Lung (tissue), 12 donors: Measurements from ENCODE around the gene ZSCAN20. TPM values are rescaled to one million over a fixed set of nuclear protein-coding genes. Genes with fewer than 3 reads are reported as not detected.

Experiments
- ATAC-seq: fragments of 200-7000 bp; cut with Tn5 transposase; one replicate; pipeline ENCODE4 v1.9.1; 2020; ENCODE audit warnings: moderate number of reproducible peaks; ENCODE audit not compliant: insufficient read depth, low FRiP score
- DNase-seq, 3 donors: peaks; one replicate each; pipeline ENCODE4 v3.0.0-alpha.2; 2013 to 2017
- H3K27ac ChIP-seq, 2 donors: one replicate each; pipeline ENCODE4 v1.5.1; 2013; ENCODE audit warnings: mild to moderate bottlenecking in 2 of 2, moderate library complexity in 2 of 2, control low read depth in 1 of 2, inconsistent platforms in 1 of 2, low read depth in 1 of 2, low read length in 1 of 2
- H3K27me3 ChIP-seq, 3 donors: one replicate each; pipeline ENCODE4 v1.5.1; 2013; ENCODE audit warnings: low read length in 2 of 3; ENCODE audit not compliant: control insufficient read depth in 3 of 3, insufficient read depth in 3 of 3
- H3K36me3 ChIP-seq, 4 donors: one replicate each; pipeline ENCODE4 v1.5.1; 2013; ENCODE audit warnings: low read length in 4 of 4, mild to moderate bottlenecking in 1 of 4, moderate library complexity in 1 of 4; ENCODE audit not compliant: control insufficient read depth in 4 of 4, insufficient read depth in 4 of 4
- H3K4me1 ChIP-seq, 5 donors: one replicate each; pipeline ENCODE4 v1.5.1; 2013; ENCODE audit warnings: low read length in 5 of 5, mild to moderate bottlenecking in 2 of 5, moderate library complexity in 1 of 5; ENCODE audit not compliant: control insufficient read depth in 5 of 5, insufficient read depth in 5 of 5
- H3K4me3 ChIP-seq: one replicate; pipeline ENCODE4 v1.5.1; 2013; ENCODE audit warnings: mild to moderate bottlenecking, control low read depth, moderate library complexity
- H3K9ac ChIP-seq, 2 donors: one replicate each; pipeline ENCODE4 v1.5.1; 2013; ENCODE audit warnings: low read length in 2 of 2, control low read depth in 1 of 2; ENCODE audit not compliant: insufficient read depth in 1 of 2
- H3K9me3 ChIP-seq, 4 donors: one replicate each; pipeline ENCODE4 v1.5.1; 2013; ENCODE audit warnings: low read length in 3 of 4, mild to moderate bottlenecking in 1 of 4, moderate library complexity in 1 of 4; ENCODE audit not compliant: control insufficient read depth in 4 of 4, insufficient read depth in 3 of 4
- CTCF ChIP-seq: IDR thresholded peaks from 2 replicates; pipeline ENCODE4 v1.5.1; 2012; ENCODE audit warnings: mild to moderate bottlenecking; ENCODE audit errors: control extremely low read depth, extremely low read depth
- WGBS, 2 donors: extraction: QIAGEN DNeasy Blood & Tissue Kit; methylation state at CpG; one replicate each; pipeline ENCODE4 v1.1.7; 2013; 5-methylcytosine and 5-hydroxymethylcytosine counted together
- polyA plus RNA-seq, 2 donors: library from polyadenylated mRNA; stranded (reverse); fragments of 200-250 nt; gene quantifications; one replicate each; pipeline ENCODE4 v1.2.1, GENCODE V29; 2013
- total RNA-seq, 2 donors: library from RNA; depleted of rRNA in 1 of 2; stranded (reverse); fragments of >200 nt in 1 of 2; gene quantifications; one replicate each; pipeline ENCODE4 v1.2.1, GENCODE V29; 2014 to 2021
- donor health status: control.
- donor health status: control.
- donor health status: Bipolar disorder and iron deficiency.
- donor health status: healthy.
- donor health status: DM: yes; HTN: yes; CAD: no.

Gene ZSCAN20
- total and polyA plus RNA-seq, 4 donors: 0.67 to 5.7 (median 3.2) TPM

DNA sequence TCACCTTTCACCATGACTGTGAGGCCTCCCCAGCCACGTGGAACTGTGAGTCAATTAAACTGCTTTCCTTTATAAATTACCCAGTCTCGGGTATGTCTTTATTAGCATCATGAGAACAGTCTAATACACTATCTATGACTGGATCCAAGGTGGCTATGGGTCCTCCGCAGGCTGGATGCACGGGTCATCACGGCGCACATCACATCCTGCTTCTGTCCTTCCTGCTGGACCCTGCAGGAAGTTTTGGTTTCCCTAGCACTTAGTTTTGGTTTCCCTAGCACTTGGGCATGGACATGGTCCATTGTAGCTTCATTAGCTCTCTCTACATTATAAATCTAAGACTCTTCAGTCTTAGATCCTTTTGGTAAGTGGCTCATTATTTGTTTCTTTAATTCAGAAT is 27.3 kb upstream of the ZSCAN20 start:
- TF ChIP-seq CTCF: no peak
- peaks cover 0 to 3% (median 0%) of the 10 kb centered on the region in 5 donors for H3K4me1 ChIP-seq
- DNase-seq: no peak
- no peaks in the 10 kb centered on the region for H3K36me3 ChIP-seq
- H3K9me3 ChIP-seq: peaks cover 0 to 3% (median 0%) of the 10 kb centered on the region in 4 donors
- H3K27ac ChIP-seq: no peak overlapping the region
- WGBS, 2 donors: 76% methylated on average over 6 of the region's 6 CpGs
- H3K9ac ChIP-seq: no peak overlapping the region
- H3K4me3 ChIP-seq: no peak overlapping the region
- ATAC-seq: no peak
- H3K27me3 ChIP-seq: no peaks in the 10 kb centered on the region

DNA sequence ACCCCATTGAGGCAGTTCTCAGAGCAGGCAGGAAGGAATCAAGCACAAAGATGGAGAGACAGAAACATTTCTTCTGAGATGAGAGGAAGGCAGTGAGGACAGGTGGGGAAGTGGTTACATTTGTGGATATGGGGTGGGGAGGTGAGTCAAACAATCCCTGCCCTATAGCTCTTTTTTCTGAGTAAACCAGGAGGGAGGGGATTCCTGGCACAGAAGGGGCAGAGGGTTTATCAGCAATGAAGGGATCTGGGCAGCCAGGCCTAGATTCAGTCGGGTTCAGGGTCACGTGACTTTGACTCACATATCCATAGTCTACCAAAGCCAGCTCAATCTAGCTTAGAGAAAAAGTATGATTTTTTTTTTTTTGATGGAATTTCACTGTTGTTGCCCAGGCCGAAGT is 25.9 kb upstream of the ZSCAN20 start:
- DNase-seq: no peak
- no peak for TF ChIP-seq CTCF
- no peak for ATAC-seq
- H3K9ac ChIP-seq: no peak overlapping the region
- WGBS, 2 donors: 89 to 90% methylated on average over 3 of the region's 3 CpGs
- no peak overlapping the region for H3K27ac ChIP-seq
- peaks cover 0 to 2% (median 0%) of the 10 kb centered on the region in 4 donors for H3K9me3 ChIP-seq
- H3K4me3 ChIP-seq: no peak overlapping the region
- H3K36me3 ChIP-seq: no peaks in the 10 kb centered on the region
- no peaks in the 10 kb centered on the region for H3K27me3 ChIP-seq
- peaks cover 0 to 2% (median 0%) of the 10 kb centered on the region in 5 donors for H3K4me1 ChIP-seq

- whole genome bisulfite sequencing, 2 donors: 92% methylated on average over 8 of the region's 8 CpGs
- ATAC-seq (no peak), DNase-seq (no peak)
- no peaks in the 10 kb centered on the region for H3K9me3 ChIP-seq
- H3K9ac ChIP-seq: no peak overlapping the region
- H3K27ac ChIP-seq: no peak overlapping the region
- no peak for TF ChIP-seq CTCF
- H3K4me3 ChIP-seq: no peak overlapping the region
- peaks cover 0 to 4% (median 0%) of the 10 kb centered on the region in 5 donors for H3K4me1 ChIP-seq
- H3K27me3 ChIP-seq: no peaks in the 10 kb centered on the region
- H3K36me3 ChIP-seq: no peaks in the 10 kb centered on the region
These were observed 17.7 kb upstream of the ZSCAN20 start for GRCh38 chr1:33454646-33455282.
